HL-60/S4 treated with phorbol 12-myristate 13-acetate at 8.2 ng/mL for 4 days and 3 days (cell line): ENCODE results near the gene GJA8.
"Not testable (repeated sequence)": the region's sequence is repeated elsewhere in the genome, so short reads cannot be mapped to it uniquely, and the experiment has no call there.

Experiments used
- in situ Hi-C: fragments of 300-500 bp; cut with MboI; formaldehyde crosslinking; loops from 2 replicates; pipeline ENCODE4 v1.15.0; 2022; ENCODE audit warnings: low sequenced_read_pairs

Gene GJA8

GRCh38 chr1:147927215-147927614 is 24.6 kb downstream of the GJA8 start:
- in situ Hi-C loops = not testable (repeated sequence)

- in situ Hi-C loops = not testable (repeated sequence)
These were observed 25.1 kb downstream of the GJA8 start for GRCh38 chr1:147927689-147928088.

GRCh38 chr1:147928236-147929132 is 25.9 kb downstream of the GJA8 start, which contains the start of gene GPR89B:
TSS of gene GPR89B (plus strand) at chr1:147928420. CDS start at chr1:147928537, 117 bp downstream.
- in situ Hi-C loops = not testable (repeated sequence)

GRCh38 chr1:147931137-147931536 is 28.5 kb downstream of the GJA8 start:
- in situ Hi-C loops = not testable (repeated sequence)

GRCh38 chr1:147935296-147935695 is 32.7 kb downstream of the GJA8 start:
- in situ Hi-C loops = not testable (repeated sequence)

- in situ Hi-C loops = not testable (repeated sequence)
These were observed 37.9 kb downstream of the GJA8 start for GRCh38 chr1:147940456-147940855.

- in situ Hi-C loops = not testable (repeated sequence)
These were observed 40.0 kb downstream of the GJA8 start for GRCh38 chr1:147942563-147942962.

GRCh38 chr1:147949517-147949916 is 46.9 kb downstream of the GJA8 start:
- in situ Hi-C loops = not testable (repeated sequence)
